Measurements from ENCODE around the gene SNRNP200. TPM values are rescaled to one million over a fixed set of nuclear protein-coding genes. Genes with fewer than 3 reads are reported as not detected.
"Not testable (repeated sequence)": the region's sequence is repeated elsewhere in the genome, so short reads cannot be mapped to it uniquely, and the experiment has no call there.

Gene SNRNP200
- polyA plus RNA-seq, 1 donor (not counting 4 experiments of a cell fraction or from before 2014, with no cell fraction given): 78.4 TPM

- no peaks in the 10 kb centered on the region for H4K20me1 ChIP-seq (ENCODE audit: control insufficient read depth, extremely low read depth, insufficient read depth, low read length)
- TF ChIP-seq EZH2 (IDR thresholded peaks at IDR 0.05; ENCODE audit: low read length) (no peak), CTCF (optimal IDR thresholded peaks at IDR 0.05 in 1 of 3, IDR thresholded peaks at IDR 0.05 in 1 of 3, conservative IDR thresholded peaks at IDR 0.05 in 1 of 3; ENCODE audit: extremely low read depth in 1 of 3, insufficient read depth in 2 of 3, low read length in 3 of 3) (no peak)
- H3K36me3 ChIP-seq (ENCODE audit: control insufficient read depth in 2 of 2, extremely low read depth in 1 of 2, insufficient read depth in 2 of 2, low read length in 2 of 2): peaks cover 51 to 59% of the 10 kb centered on the region in 2 experiments
- DNase-seq (ENCODE audit: low read depth, low spot score) (no peak), FAIRE-seq (no peak)
- H3K4me1 ChIP-seq (ENCODE audit: control insufficient read depth, extremely low read depth, insufficient read depth, low read length): no peaks in the 10 kb centered on the region
- H3K79me2 ChIP-seq (ENCODE audit: control insufficient read depth, insufficient read depth, low read length): peaks cover 12% of the 10 kb centered on the region
- H3K27ac ChIP-seq (ENCODE audit: control insufficient read depth, insufficient read depth, low read length): no peak overlapping the region
- H2AFZ ChIP-seq (ENCODE audit: control insufficient read depth, low read length): no peak overlapping the region
- H3K9ac ChIP-seq (ENCODE audit: control insufficient read depth, extremely low read depth, insufficient read depth, low read length): no peak overlapping the region
- no peak overlapping the region for H3K4me3 ChIP-seq (ENCODE audit: control insufficient read depth in 2 of 3, extremely low read depth in 1 of 3, insufficient read depth in 2 of 3, low read depth in 1 of 3, low read length in 3 of 3)
- no peaks in the 10 kb centered on the region for H3K9me1 ChIP-seq (ENCODE audit: control insufficient read depth, extremely low read depth, insufficient read depth, low read length)
- dilution Hi-C loops (cut with MboI; ENCODE audit: extremely low pct_ligation_motif_present, low sequenced_read_pairs): no loop called here
- no peak overlapping the region for H3K4me2 ChIP-seq (ENCODE audit: control insufficient read depth, extremely low read depth, insufficient read depth, low read depth, low read length)
- H3K9me3 ChIP-seq (ENCODE audit: control insufficient read depth, low read depth, low read length): no peaks in the 10 kb centered on the region
- H3K27me3 ChIP-seq (ENCODE audit: control insufficient read depth, extremely low read depth, insufficient read depth, low read length): no peaks in the 10 kb centered on the region
Observed at GRCh38 chr2:96296925-96297324, 8.4 kb downstream of the SNRNP200 start.

GRCh38 chr2:96294271-96294670 lies 11.1 kb downstream of the SNRNP200 start:
- H3K4me2 ChIP-seq (ENCODE audit: control insufficient read depth, extremely low read depth, insufficient read depth, low read depth, low read length); DNase-seq (ENCODE audit: low read depth, low spot score); H3K79me2 ChIP-seq (ENCODE audit: control insufficient read depth, insufficient read depth, low read length); FAIRE-seq; H3K4me3 ChIP-seq (ENCODE audit: control insufficient read depth in 2 of 3, extremely low read depth in 1 of 3, insufficient read depth in 2 of 3, low read depth in 1 of 3, low read length in 3 of 3); H3K27me3 ChIP-seq (ENCODE audit: control insufficient read depth, extremely low read depth, insufficient read depth, low read length); dilution Hi-C loops (cut with MboI; ENCODE audit: extremely low pct_ligation_motif_present, low sequenced_read_pairs); H3K27ac ChIP-seq (ENCODE audit: control insufficient read depth, insufficient read depth, low read length); H2AFZ ChIP-seq (ENCODE audit: control insufficient read depth, low read length); H3K9me1 ChIP-seq (ENCODE audit: control insufficient read depth, extremely low read depth, insufficient read depth, low read length); H4K20me1 ChIP-seq (ENCODE audit: control insufficient read depth, extremely low read depth, insufficient read depth, low read length); H3K9me3 ChIP-seq (ENCODE audit: control insufficient read depth, low read depth, low read length); H3K9ac ChIP-seq (ENCODE audit: control insufficient read depth, extremely low read depth, insufficient read depth, low read length); H3K4me1 ChIP-seq (ENCODE audit: control insufficient read depth, extremely low read depth, insufficient read depth, low read length): not testable (repeated sequence)
- H3K36me3 ChIP-seq (ENCODE audit: control insufficient read depth in 2 of 2, extremely low read depth in 1 of 2, insufficient read depth in 2 of 2, low read length in 2 of 2): peaks cover 56 to 71% of the 10 kb centered on the region in 2 experiments

GRCh38 chr2:96291751-96292150 lies 13.6 kb downstream of the SNRNP200 start:
- H3K4me2 ChIP-seq (ENCODE audit: control insufficient read depth, extremely low read depth, insufficient read depth, low read depth, low read length): no peak overlapping the region
- no peak overlapping the region for H3K4me3 ChIP-seq (ENCODE audit: control insufficient read depth in 2 of 3, extremely low read depth in 1 of 3, insufficient read depth in 2 of 3, low read depth in 1 of 3, low read length in 3 of 3)
- TF ChIP-seq CTCF (optimal IDR thresholded peaks at IDR 0.05 in 1 of 3, IDR thresholded peaks at IDR 0.05 in 1 of 3, conservative IDR thresholded peaks at IDR 0.05 in 1 of 3; ENCODE audit: extremely low read depth in 1 of 3, insufficient read depth in 2 of 3, low read length in 3 of 3): no peak
- no peak for TF ChIP-seq EZH2 (IDR thresholded peaks at IDR 0.05; ENCODE audit: low read length)
- DNase-seq (ENCODE audit: low read depth, low spot score): no peak
- H3K79me2 ChIP-seq (ENCODE audit: control insufficient read depth, insufficient read depth, low read length): no peaks in the 10 kb centered on the region
- no peak for FAIRE-seq
- no peaks in the 10 kb centered on the region for H3K9me3 ChIP-seq (ENCODE audit: control insufficient read depth, low read depth, low read length)
- H3K9ac ChIP-seq (ENCODE audit: control insufficient read depth, extremely low read depth, insufficient read depth, low read length): no peak overlapping the region
- H3K9me1 ChIP-seq (ENCODE audit: control insufficient read depth, extremely low read depth, insufficient read depth, low read length): no peaks in the 10 kb centered on the region
- H4K20me1 ChIP-seq (ENCODE audit: control insufficient read depth, extremely low read depth, insufficient read depth, low read length): no peaks in the 10 kb centered on the region
- no peaks in the 10 kb centered on the region for H3K4me1 ChIP-seq (ENCODE audit: control insufficient read depth, extremely low read depth, insufficient read depth, low read length)
- no peaks in the 10 kb centered on the region for H3K27me3 ChIP-seq (ENCODE audit: control insufficient read depth, extremely low read depth, insufficient read depth, low read length)
- dilution Hi-C loops (cut with MboI; ENCODE audit: extremely low pct_ligation_motif_present, low sequenced_read_pairs): no loop called here
- peaks cover 65 to 68% of the 10 kb centered on the region in 2 experiments for H3K36me3 ChIP-seq (ENCODE audit: control insufficient read depth in 2 of 2, extremely low read depth in 1 of 2, insufficient read depth in 2 of 2, low read length in 2 of 2)
- no peak overlapping the region for H3K27ac ChIP-seq (ENCODE audit: control insufficient read depth, insufficient read depth, low read length)
- H2AFZ ChIP-seq (ENCODE audit: control insufficient read depth, low read length): no peak overlapping the region
